ENCODE results near the gene KIAA1217. TPM values are rescaled to one million over a fixed set of nuclear protein-coding genes. Genes with fewer than 3 reads are reported as not detected.

Gene KIAA1217
- total and polyA plus RNA-seq, 2 of the 8 experiments (the other 6 are each of a cell fraction or from before 2014, with no cell fraction given) = 4.5 to 15.6 TPM

DNA sequence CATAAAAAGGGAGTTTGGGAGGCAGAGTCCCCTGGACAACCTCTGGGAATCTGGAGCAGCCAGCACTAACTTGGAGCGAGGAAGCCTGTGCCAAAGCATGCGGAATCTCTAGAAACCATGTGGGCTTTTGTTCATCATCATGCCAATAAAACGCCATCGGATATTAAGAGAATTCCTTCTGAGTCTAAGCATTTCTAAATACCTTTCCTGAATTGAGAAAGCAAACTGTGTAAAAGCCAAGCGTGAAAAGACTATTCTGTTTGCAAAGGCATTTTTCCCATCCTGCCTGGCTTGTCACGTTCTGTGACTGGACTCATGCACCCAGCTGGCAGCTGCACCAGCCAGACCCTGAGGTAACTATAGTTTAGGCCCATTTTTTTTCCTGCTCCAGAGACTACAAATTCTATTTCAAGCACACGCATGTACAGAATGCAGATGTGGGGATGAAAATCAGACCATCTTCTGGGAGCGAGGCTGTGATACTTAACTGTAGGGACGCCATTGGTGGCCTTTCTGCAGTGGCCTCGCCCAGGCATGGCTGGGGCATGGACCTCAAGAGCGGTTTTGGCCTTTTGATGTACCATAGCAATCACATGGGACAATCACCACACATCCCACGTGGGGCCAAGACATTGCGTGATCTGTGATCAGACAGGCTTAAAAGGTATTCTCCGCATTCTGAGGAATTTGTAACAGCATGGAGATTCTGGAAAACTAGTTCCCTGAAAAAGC lies 218.9 kb downstream of the KIAA1217 start:
- Histone ChIP-seq H3K4ac (replicated peaks; ENCODE audit: insufficient read length, low read depth, low read length) (no peak overlapping the region), H2BK120ac (replicated peaks; ENCODE audit: low read depth, low read length) (no peak overlapping the region), H2BK20ac (ENCODE audit: low read length) (no peak overlapping the region), H3K27me3 (replicated peaks in 1 of 4; ENCODE audit: control insufficient read depth in 3 of 4, extremely low read depth in 1 of 4, insufficient read depth in 3 of 4, low read length in 3 of 4) (no peaks in the 10 kb centered on the region), H3K4me1 (replicated peaks in 1 of 4; ENCODE audit: control insufficient read depth in 3 of 4, insufficient read depth in 4 of 4, low read length in 3 of 4) (peaks cover 0 to 2% (median 0%) of the 10 kb centered on the region in 4 experiments; a peak in 1 of 7 replicates), H2AK5ac (ENCODE audit: low read depth, low read length) (no peak overlapping the region), H3K56ac (replicated peaks; ENCODE audit: insufficient read length, low read depth, low read length) (no peak overlapping the region), H4K8ac (ENCODE audit: extremely low read depth, insufficient read depth, low read length) (no peak overlapping the region), H3K23me2 (ENCODE audit: low read depth, low read length) (no peaks in the 10 kb centered on the region), H3K36me3 (ENCODE audit: control insufficient read depth in 2 of 4, insufficient read depth in 4 of 4, low read length in 3 of 4) (no peaks in the 10 kb centered on the region), H3K4me2 (ENCODE audit: insufficient read depth in 1 of 2, low read depth in 2 of 2, low read length in 2 of 2) (no peak overlapping the region), H2AFZ (ENCODE audit: low read length) (no peak overlapping the region), H2BK5ac (ENCODE audit: low read depth, low read length) (no peak overlapping the region), H3K9ac (replicated peaks in 1 of 4; ENCODE audit: extremely low read depth in 1 of 4, low read depth in 3 of 4, low read length in 3 of 4) (no peak overlapping the region), H2BK15ac (ENCODE audit: low read length) (no peak overlapping the region), H4K20me1 (replicated peaks in 1 of 2; ENCODE audit: control insufficient read depth in 1 of 2, insufficient read depth in 2 of 2, low read length in 2 of 2) (no peaks in the 10 kb centered on the region), H3K27ac (ENCODE audit: low read depth, low read length) (no peak overlapping the region), H3K79me1 (ENCODE audit: low read depth, low read length) (no peaks in the 10 kb centered on the region), H3K9me3 (ENCODE audit: insufficient read depth in 2 of 2, low read depth in 1 of 2, low read length in 1 of 2) (no peaks in the 10 kb centered on the region), H3K14ac (ENCODE audit: insufficient read length) (no peak overlapping the region), H2BK12ac (ENCODE audit: low read depth, low read length) (no peak overlapping the region), H3K79me2 (ENCODE audit: control insufficient read depth in 1 of 2, insufficient read depth in 2 of 2, low read length in 2 of 2) (no peaks in the 10 kb centered on the region), H4K5ac (ENCODE audit: insufficient read length, low read depth, low read length) (no peak overlapping the region), H3K23ac (ENCODE audit: insufficient read length) (no peak overlapping the region), H3K18ac (ENCODE audit: extremely low read depth, low read length) (no peak overlapping the region), H4K91ac (replicated peaks; ENCODE audit: insufficient read length, low read length) (no peak overlapping the region), H3K4me3 (ENCODE audit: extremely low read depth in 1 of 4, insufficient read depth in 2 of 4, low read depth in 3 of 4, low read length in 4 of 4) (no peak overlapping the region)
- no peak for TF ChIP-seq POLR2A (IDR thresholded peaks at IDR 0.05; ENCODE audit: control extremely low read depth in 1 of 2, low read depth in 2 of 2, low read length in 2 of 2)
- TF ChIP-seq POU5F1 (IDR thresholded peaks at IDR 0.05; ENCODE audit: low read depth, low read length) = no peak
- TF ChIP-seq CBX8 (IDR thresholded peaks at IDR 0.05; ENCODE audit: borderline replicate concordance, low read depth, low read length) = no peak
- no peak for TF ChIP-seq EGR1 (IDR thresholded peaks at IDR 0.05; ENCODE audit: borderline replicate concordance, low read depth, low read length)
- TF ChIP-seq, protein P1, sequence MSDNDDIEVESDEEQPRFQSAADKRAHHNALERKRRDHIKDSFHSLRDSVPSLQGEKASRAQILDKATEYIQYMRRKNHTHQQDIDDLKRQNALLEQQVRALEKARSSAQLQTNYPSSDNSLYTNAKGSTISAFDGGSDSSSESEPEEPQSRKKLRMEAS (IDR thresholded peaks at IDR 0.05) = no peak
- TF ChIP-seq JUND (IDR thresholded peaks at IDR 0.05; ENCODE audit: low read length) = no peak
- DNase-seq (ENCODE audit: low read depth in 1 of 2, low spot score in 2 of 2) (no peak), FAIRE-seq (no peak)
- ChIA-PET POLR2A (ENCODE audit: partially characterized antibody) (interaction anchor here (1.3 kb wide), 1 partner anchor 9 kb away, joined by 4 read pairs; no protein-coding TSS in a partner anchor), CTCF (ENCODE audit: partially characterized antibody) (interaction anchor here (0.8 kb wide), 1 partner anchor 107 kb away, joined by 3 read pairs; no protein-coding TSS in a partner anchor)
- WGBS, 2 experiments (ENCODE audit: extremely low coverage in 1 of 2, insufficient coverage in 1 of 2, insufficient read length in 1 of 2, insufficient replicate concordance in 2 of 2, low coverage in 1 of 2, low lambda C conversion rate in 2 of 2, missing lambda C conversion rate in 1 of 2) = 91% methylated on average over 14 of the region's 14 CpGs; no CpG with 5 or more reads in 1 of the 2 experiments

All from H1 (cell line).